ENCODE results near the gene SRCAP. TPM values are rescaled to one million over a fixed set of nuclear protein-coding genes. Genes with fewer than 3 reads are reported as not detected.
A peak's percentile ranks its signal among the peaks of the same experiment; 100 is the strongest.

SRCAP gene
- total RNA-seq, 1 donor from 2014 or later: 66.6 TPM

GRCh38 chr16:30731411-30731810 is 32.4 kb downstream of the SRCAP start:
- no peak for TF ChIP-seq CTCF (IDR thresholded peaks at IDR 0.05)
- ATAC-seq: no peak
- no peak overlapping the region for H3K27ac ChIP-seq

GRCh38 chr16:30736995-30737793 is 38.2 kb downstream of the SRCAP start:
- TF ChIP-seq CTCF (IDR thresholded peaks at IDR 0.05): no peak
- peaks cover 15% of the 10 kb centered on the region for H3K4me1 ChIP-seq
- intact Hi-C loops (cut with DNase I): no loop called here
- H3K27ac ChIP-seq: no peak overlapping the region
- H3K4me3 ChIP-seq: no peak overlapping the region
- peaks cover 78% of the 10 kb centered on the region for H3K36me3 ChIP-seq
- H3K27me3 ChIP-seq: no peaks in the 10 kb centered on the region
- ATAC-seq (no peak), DNase-seq (no peak)
- no peaks in the 10 kb centered on the region for H3K9me3 ChIP-seq

More at GRCh38 chr16:30731411-30731810, 32.4 kb downstream of the SRCAP start:
- intact Hi-C loops (cut with DNase I): no loop called here
- no peak for DNase-seq
- Histone ChIP-seq H3K36me3 (peaks cover 98% of the 10 kb centered on the region), H3K4me3 (no peak overlapping the region), H3K27me3 (no peaks in the 10 kb centered on the region), H3K4me1 (no peaks in the 10 kb centered on the region), H3K9me3 (no peaks in the 10 kb centered on the region)

GRCh38 chr16:30737794-30738648 is 39.0 kb downstream of the SRCAP start:
- Histone ChIP-seq H3K9me3 (no peaks in the 10 kb centered on the region), H3K27me3 (no peaks in the 10 kb centered on the region), H3K27ac (no peak overlapping the region), H3K4me1 (peaks cover 15% of the 10 kb centered on the region), H3K4me3 (no peak overlapping the region), H3K36me3 (peaks cover 78% of the 10 kb centered on the region)
- intact Hi-C loops (cut with DNase I): no loop called here
- ATAC-seq (no peak), DNase-seq (no peak)
- TF ChIP-seq CTCF (IDR thresholded peaks at IDR 0.05): no peak

- Histone ChIP-seq H3K27ac (peak overlapping the region; percentile 80), H3K4me3 (no peak overlapping the region), H3K36me3 (peaks cover 77% of the 10 kb centered on the region), H3K9me3 (no peaks in the 10 kb centered on the region), H3K4me1 (peaks cover 15% of the 10 kb centered on the region), H3K27me3 (no peaks in the 10 kb centered on the region)
- no peak for ATAC-seq
- TF ChIP-seq CTCF (IDR thresholded peaks at IDR 0.05): no peak
- DNase-seq: no peak
- intact Hi-C loops (cut with DNase I): no loop called here
Observed at GRCh38 chr16:30738984-30739951, 40.3 kb downstream of the SRCAP start.
